Measurements from ENCODE around the gene TMEM88. TPM values are rescaled to one million over a fixed set of nuclear protein-coding genes. Genes with fewer than 3 reads are reported as not detected.

Gene TMEM88
- total and polyA plus RNA-seq, 2 experiments from 2014 or later, result 73.3 to 241 TPM

GRCh38 chr17:7834957-7835813 is 19.7 kb upstream of the TMEM88 start:
- Histone ChIP-seq H3K4me2 (peak overlapping the region; percentile 94), H3K4me3 (peak overlapping the region; percentile 58), H3K9me2 (replicated peaks; ENCODE audit: insufficient read depth) (no peaks in the 10 kb centered on the region), H3K79me2 (peaks cover 25% of the 10 kb centered on the region), H3K4me1 (ENCODE audit: insufficient read depth) (peaks cover 24% of the 10 kb centered on the region), H4K20me1 (ENCODE audit: insufficient read depth, poor library complexity, severe bottlenecking) (peaks cover 15% of the 10 kb centered on the region), H3K27me3 (no peaks in the 10 kb centered on the region), H3K27ac (peak overlapping the region; percentile 98), H2AFZ (no peak overlapping the region), H3K36me3 (replicated peaks; ENCODE audit: insufficient read depth, low read depth) (no peaks in the 10 kb centered on the region), H3K9me3 (ENCODE audit: low read depth) (no peaks in the 10 kb centered on the region)
- TF ChIP-seq CTCF (IDR thresholded peaks at IDR 0.05; ENCODE audit: poor library complexity) (peak; percentile 87), EZH2phosphoT487 (IDR thresholded peaks at IDR 0.05; ENCODE audit: low read depth, severe bottlenecking, unreplicated experiment) (no peak), EZH2 (IDR thresholded peaks at IDR 0.05; ENCODE audit: borderline replicate concordance) (no peak)
- 2% methylated on average over 44 of the region's 69 CpGs for WGBS (ENCODE audit: low lambda C conversion rate, missing lambda C conversion rate)
- DNase-seq (ENCODE audit: low spot score), result peak; percentile 99

GRCh38 chr17:7835814-7836595 is 18.9 kb upstream of the TMEM88 start:
- Histone ChIP-seq H3K4me1 (ENCODE audit: insufficient read depth) (peaks cover 32% of the 10 kb centered on the region), H3K27me3 (no peaks in the 10 kb centered on the region), H3K36me3 (replicated peaks; ENCODE audit: insufficient read depth, low read depth) (no peaks in the 10 kb centered on the region), H3K9me2 (replicated peaks; ENCODE audit: insufficient read depth) (no peaks in the 10 kb centered on the region), H3K4me2 (peak overlapping the region; percentile 94), H3K4me3 (peak overlapping the region; percentile 58), H3K9me3 (ENCODE audit: low read depth) (no peaks in the 10 kb centered on the region), H2AFZ (peak overlapping the region; percentile 6), H4K20me1 (ENCODE audit: insufficient read depth, poor library complexity, severe bottlenecking) (peaks cover 22% of the 10 kb centered on the region), H3K27ac (peak overlapping the region; percentile 98), H3K79me2 (peaks cover 34% of the 10 kb centered on the region)
- under 1% methylated on average over 32 of the region's 61 CpGs for WGBS (ENCODE audit: low lambda C conversion rate, missing lambda C conversion rate)
- TF ChIP-seq EZH2 (IDR thresholded peaks at IDR 0.05; ENCODE audit: borderline replicate concordance) (no peak), CTCF (IDR thresholded peaks at IDR 0.05; ENCODE audit: poor library complexity) (no peak)
- no peak for DNase-seq (ENCODE audit: low spot score)

- H3K9me3 ChIP-seq (ENCODE audit: low read depth), result no peaks in the 10 kb centered on the region
- no peaks in the 10 kb centered on the region for H3K36me3 ChIP-seq (replicated peaks; ENCODE audit: insufficient read depth, low read depth)
- H3K27me3 ChIP-seq, result no peaks in the 10 kb centered on the region
- H4K20me1 ChIP-seq (ENCODE audit: insufficient read depth, poor library complexity, severe bottlenecking), result peaks cover 25% of the 10 kb centered on the region
- peak overlapping the region; percentile 94 for H3K4me2 ChIP-seq
- WGBS (ENCODE audit: low lambda C conversion rate, missing lambda C conversion rate), result 0% methylated on average over 18 of the region's 19 CpGs
- H2AFZ ChIP-seq, result peak overlapping the region; percentile 6
- peak overlapping the region; percentile 58 for H3K4me3 ChIP-seq
- no peak for TF ChIP-seq CTCF (IDR thresholded peaks at IDR 0.05; ENCODE audit: poor library complexity)
- TF ChIP-seq EZH2phosphoT487 (IDR thresholded peaks at IDR 0.05; ENCODE audit: low read depth, severe bottlenecking, unreplicated experiment), result no peak
- TF ChIP-seq EZH2 (IDR thresholded peaks at IDR 0.05; ENCODE audit: borderline replicate concordance), result no peak
- H3K79me2 ChIP-seq, result peaks cover 37% of the 10 kb centered on the region
- peak; percentile 98 for DNase-seq (ENCODE audit: low spot score)
- no peaks in the 10 kb centered on the region for H3K9me2 ChIP-seq (replicated peaks; ENCODE audit: insufficient read depth)
- H3K27ac ChIP-seq, result peak overlapping the region; percentile 99
- peaks cover 36% of the 10 kb centered on the region for H3K4me1 ChIP-seq (ENCODE audit: insufficient read depth)
These were observed 18.1 kb upstream of the TMEM88 start for GRCh38 chr17:7836596-7837407.

Measured in hepatocyte (in vitro differentiated cells).